GM04503 (cell line): Measurements from ENCODE around the gene OR6S1.
A peak's percentile ranks its signal among the peaks of the same experiment; 100 is the strongest.
"Not testable (repeated sequence)": the region's sequence is repeated elsewhere in the genome, so short reads cannot be mapped to it uniquely, and the experiment has no call there.

Source experiments
- DNase-seq: peaks from one replicate; pipeline ENCODE4 v3.0.0-alpha.2; 2012; ENCODE audit warnings: low read depth

The OR6S1 gene

DNA sequence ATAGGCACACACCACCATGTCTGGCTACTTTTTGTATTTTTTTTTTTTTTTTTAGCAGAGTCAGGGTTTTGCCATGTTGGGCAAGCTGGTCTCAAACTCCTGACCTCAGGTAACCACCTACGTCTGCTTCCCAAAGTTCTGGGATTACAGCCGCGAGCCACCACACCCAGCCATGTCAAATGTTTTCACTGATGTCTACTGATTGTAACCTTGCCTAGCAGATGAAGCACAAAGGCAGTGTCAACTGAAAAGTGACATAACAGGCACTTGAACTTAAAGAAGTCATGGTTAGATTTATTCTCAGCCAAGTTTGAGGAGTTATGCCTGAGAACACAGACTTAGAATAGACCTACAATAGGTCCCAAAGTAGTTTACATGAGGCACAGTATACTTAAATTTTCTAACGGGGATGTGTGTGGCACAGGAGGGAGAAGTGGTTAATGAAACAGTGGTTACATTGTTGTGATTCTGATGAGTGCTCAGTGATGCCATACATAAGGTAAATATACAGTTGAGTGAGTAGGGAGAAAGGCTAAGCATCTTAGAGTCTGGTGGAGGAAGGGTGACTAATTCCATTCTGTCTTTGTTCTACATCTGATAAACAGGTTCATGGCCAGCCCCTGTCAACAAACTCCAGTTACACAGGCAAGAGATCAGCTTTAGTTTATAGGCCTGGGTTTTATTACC is 30.2 kb upstream of the OR6S1 start:
- DNase-seq: no peak

GRCh38 chr14:20668969-20669368 is 27.5 kb upstream of the OR6S1 start:
- DNase-seq: no peak

DNA sequence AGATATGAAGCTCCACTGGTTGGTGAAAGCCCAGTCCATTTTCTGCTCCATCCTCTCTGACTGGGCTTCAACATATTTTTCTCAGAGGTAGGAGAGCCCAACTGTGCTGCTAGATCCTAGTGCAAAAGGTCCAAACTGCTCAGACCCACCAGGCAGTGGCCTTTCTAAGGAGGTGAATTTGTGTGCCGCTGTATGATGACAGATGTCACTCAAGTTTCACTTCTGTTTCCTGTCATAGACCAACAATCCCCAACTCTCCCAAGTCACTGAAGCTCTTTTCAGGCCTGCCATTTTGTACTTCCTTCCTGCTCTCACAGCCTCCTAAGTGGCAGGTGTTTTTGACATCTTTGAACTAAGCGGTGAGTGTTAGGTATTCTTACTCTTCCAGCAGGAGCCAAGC is 26.5 kb upstream of the OR6S1 start:
- no peak for DNase-seq

GRCh38 chr14:20666400-20666961 is 25.0 kb upstream of the OR6S1 start:
- not testable (repeated sequence) for DNase-seq

GRCh38 chr14:20662968-20663732 is 21.7 kb upstream of the OR6S1 start:
- peak; percentile 25 for DNase-seq

GRCh38 chr14:20661197-20661596 is 19.7 kb upstream of the OR6S1 start:
- DNase-seq: no peak

- DNase-seq: no peak
Measured at GRCh38 chr14:20659813-20660395, 18.4 kb upstream of the OR6S1 start.

GRCh38 chr14:20659336-20659735 is 17.8 kb upstream of the OR6S1 start:
- DNase-seq: no peak

DNA sequence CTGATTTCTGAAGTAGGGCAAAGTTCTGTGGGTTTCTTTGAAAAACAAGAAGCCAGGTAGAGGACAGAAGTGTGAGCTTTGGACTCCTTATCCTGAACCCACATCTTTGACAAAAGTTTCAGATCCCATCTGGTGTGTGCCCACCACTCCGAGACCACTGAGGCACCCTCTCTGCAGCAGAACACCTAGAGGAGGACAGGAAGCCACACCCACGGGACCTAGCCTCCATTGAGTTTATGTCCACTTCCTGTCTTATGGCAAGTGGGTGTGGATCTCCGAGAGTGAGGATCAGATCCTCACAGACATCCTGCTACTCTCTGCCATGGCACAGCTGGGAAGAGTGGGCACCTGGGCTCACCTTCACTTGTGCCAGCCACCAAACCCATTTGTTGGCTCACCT is 16.8 kb upstream of the OR6S1 start:
- no peak for DNase-seq

DNA sequence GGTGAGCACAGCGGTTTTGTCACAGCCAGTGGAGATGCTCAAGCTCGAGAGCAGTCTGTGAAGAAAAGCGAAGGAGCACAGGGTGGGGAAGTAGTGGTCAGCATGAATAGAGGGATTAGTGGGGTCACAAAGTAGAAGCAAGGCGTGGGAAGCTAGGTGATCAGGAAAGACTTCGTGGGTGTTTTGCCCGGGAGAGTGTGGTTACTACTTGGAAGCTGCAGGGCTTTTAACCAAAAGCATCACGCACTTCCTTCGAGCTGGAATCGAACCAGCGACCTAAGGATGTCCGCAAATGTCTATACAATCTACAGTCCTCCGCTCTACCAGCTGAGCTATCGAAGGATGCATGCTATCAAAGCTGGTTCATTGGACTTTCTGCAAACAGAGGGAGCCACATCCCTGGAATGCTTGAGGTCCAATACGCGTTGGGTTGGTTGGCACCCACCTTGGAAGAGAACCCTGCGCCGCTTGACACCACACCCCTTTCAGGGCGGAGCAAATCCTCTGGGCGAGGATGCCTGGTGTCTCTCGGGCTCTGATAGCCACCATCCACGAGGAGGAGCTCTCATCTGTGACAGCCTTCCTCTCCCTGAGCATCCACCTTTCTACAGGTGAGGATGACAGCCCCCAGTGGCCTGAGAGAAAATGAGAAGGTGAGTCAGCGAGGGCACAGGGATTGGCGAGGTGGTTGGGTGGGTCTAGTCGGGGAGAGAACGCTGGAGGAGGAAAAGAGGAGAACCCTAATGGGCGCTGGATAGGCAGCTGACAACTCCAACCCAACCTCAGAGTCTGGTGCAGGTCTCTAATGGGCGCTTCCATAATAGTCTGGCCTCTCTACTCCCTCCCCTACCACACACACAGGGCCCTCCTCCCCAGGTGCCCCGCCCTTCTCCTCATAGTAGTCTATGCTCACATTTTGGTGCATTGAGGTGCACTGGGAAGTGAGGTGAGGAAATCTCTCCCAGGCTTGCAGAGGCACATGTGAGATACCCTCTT is 16.0 kb upstream of the OR6S1 start:
- DNase-seq: no peak

DNA sequence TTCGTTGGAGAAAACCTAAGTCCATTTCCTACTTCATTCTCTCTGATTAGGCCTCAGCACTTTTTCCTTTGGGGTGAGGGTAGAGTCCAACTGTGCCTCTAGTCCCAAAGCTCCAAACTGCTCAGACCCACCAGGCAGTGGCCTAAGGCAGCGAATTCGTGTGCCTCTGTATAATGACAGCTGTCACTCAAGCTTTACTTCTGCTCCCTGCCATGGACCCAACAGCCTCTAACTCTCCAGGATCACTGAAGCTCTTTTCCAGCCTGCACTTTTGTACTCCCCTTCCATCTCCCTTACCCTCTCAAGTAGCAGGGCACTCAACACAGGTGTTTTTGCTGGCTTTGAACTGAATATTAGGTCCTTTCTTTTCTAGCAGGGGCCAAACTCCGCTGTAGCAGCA is 14.8 kb upstream of the OR6S1 start:
- no peak for DNase-seq

DNA sequence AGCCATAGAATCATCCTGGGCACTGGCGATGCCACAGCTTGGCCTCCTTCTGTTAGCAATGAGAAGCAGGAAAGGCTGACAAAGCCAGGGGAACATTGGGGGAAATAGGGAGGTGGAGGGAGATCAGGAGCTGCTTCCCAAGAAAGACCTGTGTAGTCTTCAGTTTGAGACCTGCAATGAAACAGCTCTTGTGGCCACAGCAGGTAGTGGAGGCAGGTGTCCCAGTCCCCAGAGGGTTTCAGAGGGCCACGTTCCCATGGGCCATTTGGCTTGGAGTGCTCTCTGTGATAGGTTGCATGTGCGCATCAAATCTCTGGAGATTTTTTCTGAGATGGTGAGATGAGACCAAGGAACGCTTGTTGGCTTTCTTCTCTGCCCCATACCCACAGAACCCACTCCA is 14.4 kb upstream of the OR6S1 start:
- DNase-seq: no peak

DNA sequence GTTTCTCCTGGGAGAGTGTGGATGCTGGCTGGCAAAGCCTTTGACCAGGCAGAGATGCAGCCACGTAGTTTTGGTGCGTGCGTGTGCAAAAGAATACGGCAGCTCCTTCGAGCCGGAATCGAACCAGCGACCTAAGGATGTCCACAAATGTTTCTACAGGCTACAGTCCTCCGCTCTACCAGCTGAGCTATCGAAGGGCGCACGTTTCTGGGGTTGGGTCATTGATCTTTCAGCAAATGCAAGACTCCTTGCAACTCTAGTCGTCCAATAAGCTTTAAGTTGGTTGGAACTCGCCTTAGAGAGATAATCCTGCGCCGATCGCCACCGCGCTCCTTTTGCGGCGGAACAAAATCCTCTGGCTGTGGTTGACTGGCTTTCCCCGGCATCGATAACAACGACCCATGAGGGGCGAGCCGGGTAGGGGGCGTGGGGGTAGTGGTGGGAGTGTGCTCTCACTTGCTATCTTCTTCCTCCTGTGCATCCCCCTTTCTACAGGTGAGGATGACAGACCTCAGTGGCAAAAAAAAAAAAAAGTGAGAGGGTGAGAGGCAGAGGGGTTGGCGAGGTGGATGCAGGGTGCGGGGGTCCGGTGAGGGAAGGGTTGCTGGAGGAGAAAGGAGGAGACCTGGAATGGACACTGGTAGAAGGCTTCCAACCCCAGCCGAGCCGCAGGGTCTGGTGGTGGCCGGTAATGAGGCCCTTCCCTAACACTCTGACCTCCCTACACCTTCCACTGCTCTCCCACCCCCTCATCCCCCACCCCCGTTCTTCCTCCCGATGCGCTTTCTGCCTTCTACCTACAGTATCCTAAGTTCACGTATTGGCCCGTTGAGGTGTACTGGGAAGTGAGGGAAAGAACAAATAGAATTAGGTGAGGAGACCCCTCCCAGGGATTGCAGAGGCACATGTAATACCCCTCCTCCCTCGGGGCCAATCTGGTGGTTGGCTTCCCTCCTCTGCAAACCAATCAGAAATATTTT is 11.8 kb upstream of the OR6S1 start:
- DNase-seq: peak; percentile 23

- DNase-seq: no peak
Measured at GRCh38 chr14:20645481-20645880, 4.0 kb upstream of the OR6S1 start.

- no peak for DNase-seq
Measured at GRCh38 chr14:20644520-20644919, 3.0 kb upstream of the OR6S1 start.

DNA sequence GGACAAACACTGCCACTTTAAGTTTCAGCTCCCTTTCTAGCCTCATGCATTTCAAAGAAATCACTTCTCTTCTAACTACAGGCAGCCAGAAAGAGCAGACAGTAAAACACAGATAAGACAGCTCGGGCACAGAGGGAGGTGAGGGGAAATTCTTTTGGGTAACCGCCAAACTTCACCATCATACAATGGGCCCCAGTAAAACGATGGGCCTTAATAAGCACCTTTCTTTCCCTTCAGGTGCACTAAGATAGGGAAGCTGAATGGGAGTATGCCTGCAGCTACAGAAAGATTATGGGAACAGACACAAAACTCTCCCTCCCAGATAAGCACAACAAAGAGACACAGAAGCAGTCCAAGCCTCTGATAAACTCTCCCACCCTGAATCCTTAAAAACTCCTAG is 1.3 kb upstream of the OR6S1 start:
- not testable (repeated sequence) for DNase-seq

DNA sequence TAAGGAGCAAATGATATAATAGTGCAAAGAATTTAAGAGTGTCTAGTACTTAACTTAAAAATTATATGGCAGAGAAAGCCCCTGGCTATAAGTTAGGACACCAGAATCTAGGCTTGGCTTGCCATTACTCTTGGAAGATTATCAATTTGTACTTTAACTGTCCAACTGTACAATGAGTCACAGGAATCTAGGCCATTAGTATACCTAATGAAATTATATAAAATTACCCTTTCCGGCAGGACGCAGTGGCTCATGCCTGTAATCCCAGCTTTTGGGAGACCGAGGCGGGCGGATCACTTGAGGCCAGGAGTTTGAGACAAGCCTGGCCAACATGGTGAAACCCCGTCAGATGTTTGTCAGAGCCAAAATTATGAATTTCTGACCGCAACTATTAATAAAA is 691 bp upstream of the OR6S1 start:
- no peak for DNase-seq

DNA sequence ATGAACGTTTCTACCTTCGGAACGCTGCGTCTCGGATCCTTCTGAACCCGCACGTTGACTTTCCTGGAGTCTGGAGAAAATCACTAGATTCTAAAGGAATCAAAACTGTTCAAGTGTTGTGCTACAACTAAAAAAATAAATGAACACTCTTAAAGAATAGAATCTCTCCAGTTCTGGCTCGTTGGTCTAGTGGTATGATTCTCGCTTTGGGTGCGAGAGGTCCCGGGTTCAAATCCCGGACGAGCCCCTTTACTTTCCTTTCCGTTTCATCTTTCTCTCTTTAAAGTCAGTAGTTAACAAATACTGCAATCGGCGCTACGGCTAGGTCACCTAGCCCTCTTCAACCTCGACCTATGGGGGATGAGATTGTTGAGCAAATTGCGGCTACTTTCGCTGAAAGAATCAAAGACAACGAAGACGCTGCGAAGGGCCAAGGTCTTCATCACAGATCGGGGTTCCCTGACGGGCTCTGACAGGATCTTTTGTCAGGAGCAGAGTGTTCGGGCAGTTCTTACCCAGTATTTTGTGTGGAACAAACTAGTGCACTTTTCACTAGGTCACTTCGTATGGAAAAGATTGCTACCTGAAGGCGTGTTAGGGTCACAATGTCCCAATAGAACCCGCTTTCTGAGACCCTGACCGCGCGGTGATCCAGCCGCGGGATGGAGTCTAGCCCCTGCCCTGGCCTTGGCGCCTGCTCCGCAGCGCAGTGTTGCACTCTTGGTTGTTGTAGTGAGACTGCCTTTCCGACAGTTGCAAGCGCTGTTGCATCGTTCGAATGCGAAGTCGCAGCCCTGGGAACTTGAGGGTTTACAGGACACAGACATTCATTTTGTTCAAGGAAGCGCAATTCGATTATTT is 8.4 kb downstream of the OR6S1 start:
- DNase-seq: no peak

- DNase-seq: no peak
Measured at GRCh38 chr14:20632448-20632830, 9.1 kb downstream of the OR6S1 start.
